Islet precursor cell (in vitro differentiated cells): ENCODE measurements around the gene RSPO1.

Source experiments
- DNase-seq: peaks from one replicate; pipeline ENCODE4 v3.0.0-alpha.2; 2018

The RSPO1 gene

GRCh38 chr1:37656026-37656425, 21.3 kb upstream of the RSPO1 start:
- no peak for DNase-seq

GRCh38 chr1:37655274-37655673, 20.6 kb upstream of the RSPO1 start:
- DNase-seq = no peak

DNA sequence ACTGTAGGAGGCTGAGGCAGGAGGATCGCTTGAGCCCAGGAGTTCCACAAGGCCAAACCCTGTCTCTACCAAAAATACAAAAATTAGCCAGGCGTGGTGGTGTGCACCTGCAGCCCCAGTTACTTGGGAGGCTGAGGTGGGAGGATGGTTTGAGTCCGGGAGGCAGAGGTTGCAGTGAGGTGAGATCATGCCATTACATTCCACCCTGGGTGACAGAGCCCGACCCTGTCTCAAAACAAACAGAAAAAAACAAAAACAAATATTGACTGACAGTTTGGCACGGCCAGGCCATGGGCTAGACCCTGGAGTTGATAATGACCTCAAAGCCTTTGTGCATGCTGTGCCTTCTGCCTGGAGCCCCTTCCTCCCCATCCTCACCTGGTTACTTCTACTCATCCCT, 19.2 kb upstream of the RSPO1 start:
- no peak for DNase-seq

GRCh38 chr1:37652976-37653375, 18.3 kb upstream of the RSPO1 start:
- DNase-seq = no peak

- no peak for DNase-seq
Measured at GRCh38 chr1:37651803-37652202, 17.1 kb upstream of the RSPO1 start.

DNA sequence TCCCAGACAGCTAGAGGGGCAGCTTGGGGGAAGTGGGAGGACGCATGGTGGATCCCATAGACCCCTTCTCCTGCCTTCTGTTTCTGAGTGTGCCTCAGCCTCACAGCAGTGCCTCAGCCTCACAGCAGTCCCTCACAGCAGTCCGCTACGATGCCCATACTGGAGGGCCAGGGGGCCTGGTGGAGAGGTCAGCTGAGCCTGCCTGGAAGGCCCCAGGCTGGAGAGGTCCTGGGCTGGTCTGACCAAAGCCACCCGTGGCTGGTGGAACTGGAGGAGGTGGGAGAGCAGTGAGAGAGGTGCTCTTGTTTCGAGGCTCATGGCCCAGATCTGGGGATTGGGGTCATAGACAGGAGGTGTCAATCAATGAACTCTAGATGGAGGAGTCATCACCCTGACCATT, 16.0 kb upstream of the RSPO1 start:
- DNase-seq = no peak

- no peak for DNase-seq
Measured at GRCh38 chr1:37650173-37650572, 15.5 kb upstream of the RSPO1 start.

DNA sequence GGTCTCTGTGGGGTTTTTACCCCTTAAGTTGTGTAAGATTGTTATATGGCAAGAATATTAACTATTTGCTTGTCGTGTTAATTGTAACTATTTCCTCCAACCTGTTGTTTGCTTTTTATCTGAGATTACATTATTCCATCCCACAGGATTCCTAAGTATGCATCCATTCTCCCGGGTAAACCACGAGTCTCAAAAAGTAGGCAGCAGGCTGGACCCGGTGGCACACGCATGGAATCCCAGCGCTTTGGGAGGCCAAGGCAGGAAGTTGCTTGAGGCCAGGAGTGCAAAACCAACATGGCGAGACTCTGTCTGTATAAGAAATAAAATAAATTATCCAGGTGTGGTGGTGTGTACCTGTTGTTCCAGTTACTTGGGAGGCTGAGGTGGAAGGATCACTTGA, 12.6 kb upstream of the RSPO1 start:
- DNase-seq = no peak

- DNase-seq = no peak
Measured at GRCh38 chr1:37641059-37641458, 6.4 kb upstream of the RSPO1 start.

GRCh38 chr1:37636435-37636834, 1.7 kb upstream of the RSPO1 start:
- no peak for DNase-seq

DNA sequence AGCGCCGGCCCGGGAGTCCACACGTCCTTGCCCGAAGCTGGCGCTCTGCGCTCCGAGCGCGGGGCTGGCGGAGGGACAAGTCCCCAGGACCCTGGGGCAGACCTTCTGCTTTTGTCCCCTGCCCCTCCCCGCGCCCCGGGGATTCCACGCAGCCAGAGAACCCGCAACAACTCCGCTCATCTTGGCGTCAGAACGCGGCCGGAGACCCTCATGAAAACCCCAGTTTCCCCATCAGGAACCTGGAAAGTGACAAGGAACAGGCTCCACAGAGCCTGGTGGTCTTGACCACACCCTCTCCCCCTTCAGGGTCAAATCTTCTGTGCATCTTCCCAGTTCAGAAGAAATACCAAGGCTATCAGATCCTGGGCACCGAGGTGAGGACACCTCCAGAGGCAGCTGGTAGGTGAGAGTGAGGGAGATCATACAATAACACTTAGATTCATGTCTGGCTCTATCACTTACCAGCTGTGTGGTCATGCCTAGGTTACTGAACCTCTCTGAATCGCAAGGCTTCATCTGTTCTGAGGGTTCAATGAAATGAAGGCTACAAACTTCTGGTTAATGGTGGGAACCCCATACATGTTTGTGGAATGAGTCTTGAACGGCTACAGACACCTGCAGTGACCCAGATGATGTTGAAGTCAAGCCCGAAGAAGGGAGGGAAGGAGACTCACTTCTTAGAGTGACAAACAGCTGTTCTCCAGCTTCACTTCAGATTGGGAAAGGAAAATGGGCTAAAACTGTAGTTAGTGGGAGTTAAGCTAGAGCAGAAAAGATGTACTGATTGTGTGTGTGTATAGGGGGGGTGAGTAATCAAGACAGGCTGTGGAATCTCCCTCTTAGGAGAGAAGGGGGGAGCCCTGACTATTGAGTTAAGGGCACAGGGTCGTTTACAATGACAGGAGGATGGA, 555 bp upstream of the RSPO1 start:
- DNase-seq = no peak

- no peak for DNase-seq
Measured at GRCh38 chr1:37633938-37634243, 801 bp downstream of the RSPO1 start.

- no peak for DNase-seq
Measured at GRCh38 chr1:37633040-37633937, 1.4 kb downstream of the RSPO1 start.

DNA sequence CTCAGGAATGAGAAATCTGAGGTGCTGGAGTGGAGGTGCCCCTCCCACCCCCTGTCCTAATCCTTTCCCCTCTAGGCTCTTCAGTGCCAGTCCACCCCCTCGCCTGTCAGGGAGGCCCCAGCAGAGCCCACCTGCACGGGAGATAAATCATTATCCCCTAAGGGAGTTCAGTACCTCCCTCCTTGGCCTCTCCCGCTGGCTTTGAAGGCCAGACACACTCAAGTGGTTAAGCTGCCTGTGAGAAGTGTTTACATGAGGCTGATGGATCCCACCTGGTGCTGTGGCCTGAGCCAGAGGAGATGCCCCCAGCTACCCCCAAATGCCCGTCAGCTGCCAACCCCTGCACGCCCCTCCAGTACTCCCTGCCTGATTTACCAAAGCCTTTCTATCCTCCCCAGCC, 3.7 kb downstream of the RSPO1 start:
- no peak for DNase-seq

DNA sequence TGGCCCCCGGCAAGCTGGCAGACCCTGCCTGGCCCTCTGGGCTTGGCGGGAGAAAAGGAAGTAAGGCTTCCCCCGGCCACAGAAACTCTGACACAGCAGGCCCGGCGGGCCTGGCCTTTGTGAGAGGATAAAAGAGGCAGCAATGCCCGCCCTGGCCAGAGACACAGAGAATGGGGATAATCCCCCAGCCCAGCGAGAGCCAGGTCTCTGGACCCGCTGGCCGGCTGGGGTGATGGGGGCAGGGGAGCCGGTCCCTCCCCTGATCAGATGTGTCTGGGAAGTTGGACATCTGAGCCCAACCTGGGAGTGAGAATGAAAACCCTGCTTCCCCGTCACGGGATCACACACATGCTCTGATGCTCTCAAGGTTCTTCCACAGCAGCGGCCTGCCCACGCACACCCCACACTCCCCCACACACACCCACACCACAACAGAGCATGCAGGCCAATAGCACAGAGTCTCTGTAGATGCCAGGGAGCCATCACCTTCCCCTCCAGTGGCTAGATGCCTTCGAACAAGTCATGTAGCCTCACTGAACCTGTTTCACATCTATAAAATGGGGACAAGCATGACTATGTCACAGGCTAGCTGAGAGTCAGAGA, 4.2 kb downstream of the RSPO1 start:
- no peak for DNase-seq

- no peak for DNase-seq
Measured at GRCh38 chr1:37629726-37630425, 4.8 kb downstream of the RSPO1 start.

DNA sequence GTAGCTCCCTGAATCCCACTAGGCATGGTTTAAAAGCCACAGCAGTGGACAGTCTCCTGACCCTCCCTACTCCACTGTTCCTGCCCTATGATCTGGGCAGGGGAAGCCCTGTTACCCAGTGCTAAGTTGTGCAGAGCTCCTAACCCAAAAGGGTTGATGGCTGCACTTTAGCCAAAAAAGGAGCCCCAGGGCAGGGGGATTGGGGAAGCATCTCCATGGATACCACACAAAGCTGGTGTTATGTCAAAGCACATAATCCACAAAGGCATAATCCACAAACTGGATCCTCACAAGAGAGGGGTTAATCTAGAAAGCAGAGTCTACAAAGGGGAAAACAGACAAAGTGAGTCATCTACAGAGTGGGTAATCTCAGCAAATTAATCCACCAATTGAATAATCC, 5.7 kb downstream of the RSPO1 start:
- no peak for DNase-seq

GRCh38 chr1:37628026-37628556, 6.6 kb downstream of the RSPO1 start:
- DNase-seq = no peak

DNA sequence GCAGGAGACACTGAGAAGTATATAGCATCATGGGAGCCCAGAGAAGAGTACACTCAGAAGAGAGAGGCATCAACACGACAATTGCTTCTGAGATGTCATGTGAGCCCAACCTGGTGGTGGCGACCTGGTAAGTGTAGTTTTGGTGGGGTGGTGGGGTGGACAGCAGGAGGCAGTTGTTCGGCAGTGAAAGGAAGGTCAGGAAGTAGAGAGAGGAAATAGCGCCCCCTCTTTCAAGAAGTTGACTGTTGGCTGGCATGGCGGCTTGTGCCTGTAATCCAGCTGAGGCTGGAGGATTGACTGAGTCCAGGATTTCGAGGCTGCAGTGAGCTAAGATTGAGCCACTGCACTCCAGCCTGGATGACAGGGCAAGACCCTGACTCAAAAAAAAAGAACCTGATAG, 12.6 kb downstream of the RSPO1 start:
- no peak for DNase-seq

DNA sequence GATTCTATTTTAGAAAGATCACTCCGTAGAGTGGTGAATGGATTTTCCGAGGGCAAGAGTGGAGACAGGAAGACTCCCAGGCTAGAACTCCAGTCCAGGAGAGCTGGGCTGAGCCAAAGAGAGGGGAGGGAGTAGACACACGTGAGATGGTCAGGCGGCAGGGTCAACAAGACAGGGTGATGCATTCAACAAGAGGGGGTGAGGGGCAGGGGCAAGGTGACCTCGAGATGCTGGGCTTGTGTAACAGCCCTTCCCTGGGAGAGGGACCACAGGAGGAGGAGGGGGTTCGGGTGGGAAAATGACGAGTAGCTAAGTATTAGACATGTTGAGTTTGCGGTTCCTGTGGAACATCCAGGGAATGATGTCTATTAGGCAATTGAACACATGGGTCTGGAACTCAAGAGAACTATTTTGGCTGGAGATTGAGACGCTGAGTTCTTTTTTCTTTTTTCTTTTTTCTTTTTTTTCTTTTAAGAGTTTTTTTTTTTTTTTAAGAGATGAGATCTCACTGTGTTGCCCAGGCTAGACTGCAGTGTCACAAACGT, 13.3 kb downstream of the RSPO1 start:
- no peak for DNase-seq

DNA sequence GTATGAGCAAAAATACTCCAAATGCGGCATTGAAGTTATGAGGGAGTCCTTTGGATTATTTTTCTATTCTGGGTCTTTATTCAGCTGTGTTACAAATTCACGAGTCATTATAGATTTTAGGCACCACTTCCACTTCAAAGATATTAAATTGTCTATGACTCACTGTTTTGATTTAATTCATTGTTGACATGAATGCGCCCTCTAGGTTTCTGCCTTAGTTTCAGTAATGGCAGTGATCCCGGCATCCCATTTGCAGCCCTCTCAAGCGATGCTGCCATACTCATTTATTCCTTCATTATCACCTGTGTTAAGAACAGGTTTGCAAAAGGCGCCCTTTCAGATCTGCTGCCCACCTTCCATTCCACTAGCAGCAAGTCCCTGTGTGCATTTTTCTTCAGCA, 14.0 kb downstream of the RSPO1 start:
- DNase-seq = no peak

DNA sequence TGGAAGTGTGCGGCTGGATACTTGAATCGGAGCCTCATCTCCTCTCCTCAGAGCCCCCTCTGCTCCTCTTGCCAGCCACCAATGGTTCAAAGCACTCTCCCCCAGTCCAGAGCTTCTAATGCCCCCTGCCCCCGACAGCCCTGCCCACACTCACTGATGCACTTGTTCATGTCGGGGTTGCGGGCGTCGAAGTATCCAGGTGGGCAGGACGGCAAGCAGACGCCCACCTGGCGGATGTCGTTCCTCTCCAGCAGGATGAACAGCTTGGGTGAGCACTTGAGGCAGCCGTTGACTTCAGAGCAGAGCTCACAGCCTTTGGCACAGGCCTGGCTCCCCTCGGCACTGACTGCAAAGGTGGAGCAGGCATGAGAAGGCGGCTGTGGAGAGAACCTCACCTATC, 18.4 kb downstream of the RSPO1 start:
- no peak for DNase-seq

GRCh38 chr1:37614105-37614504, 20.6 kb downstream of the RSPO1 start:
- no peak for DNase-seq
